HepG2 (cell line): ENCODE measurements around the gene ANKS1B. TPM values are rescaled to one million over a fixed set of nuclear protein-coding genes. Genes with fewer than 3 reads are reported as not detected.

ENCODE experiments used
- ATAC-seq: fragments of 200-7000 bp; cut with Tn5 transposase; 3 replicates; pipeline ENCODE4 v1.9.1; 2020; ENCODE audit warnings: mild to moderate bottlenecking, moderate library complexity
- BruUV-seq: library from RNA; stranded (reverse); fragments of 400-500 nt; replicated peaks from 2 replicates; lab custom pipeline; 2021; lab: Mats Ljungman, UMichigan
- CTCF ChIA-PET: fragments of 300-600 bp; formaldehyde crosslinking; extraction: SDS; loops from one replicate; lab custom pipeline; 2021; ENCODE audit warnings: low total read pairs, inconsistent platforms, low intra/inter-chr PET ratio; lab: Yijun Ruan, JAX
- POLR2A ChIA-PET: fragments of 350-600 bp; sonication (Branson Sonifier 250); formaldehyde crosslinking; loops from one replicate; lab custom pipeline; 2020; ENCODE audit warnings: antibody characterized with exemption, inconsistent platforms; lab: Yijun Ruan, JAX
- DNase-seq: peaks from one replicate; pipeline ENCODE4 v3.0.0-alpha.2; 2015; ENCODE audit warnings: low spot score
- FAIRE-seq: peaks from 3 replicates; lab custom pipeline; 2011; peaks lifted over from hg19 to GRCh38; lab: Jason Lieb, UNC
- H2AFZ ChIP-seq: one replicate; pipeline ENCODE4 v1.6.1; 2011; ENCODE audit warnings: low read length, inconsistent platforms
- H3K27ac ChIP-seq: fragments of 300-600 bp; 3 replicates; pipeline ENCODE4 v1.8.0; 2011; ENCODE audit warnings: mixed run types, mild to moderate bottlenecking, mixed read lengths, low read length, inconsistent platforms; ENCODE audit not compliant: insufficient read depth; ENCODE audit errors: extremely low read length
- H3K27me3 ChIP-seq, 2 experiments: fragments of 200-600 bp in 1 of 2; 2 replicates in 1 of 2; 3 replicates in 1 of 2; pipeline versions ENCODE4 v1.6.0 to v1.8.0; 2011; ENCODE audit warnings: low read length in 2 of 2, mild to moderate bottlenecking in 2 of 2, moderate library complexity in 2 of 2, inconsistent platforms in 1 of 2; ENCODE audit not compliant: insufficient read depth in 2 of 2, control insufficient read depth in 1 of 2
- H3K36me3 ChIP-seq, 2 experiments: fragments of 200-600 bp in 1 of 2; replicated peaks in 1 of 2; 2 replicates in 1 of 2; 3 replicates in 1 of 2; pipeline versions ENCODE4 v1.5.1 to v1.8.0; 2011; ENCODE audit warnings: low read length in 2 of 2, inconsistent platforms in 1 of 2; ENCODE audit not compliant: insufficient read depth in 2 of 2, control insufficient read depth in 1 of 2
- H3K4me1 ChIP-seq: 2 replicates; pipeline ENCODE4 v1.5.1; 2012; ENCODE audit warnings: low read length, inconsistent platforms; ENCODE audit not compliant: insufficient read depth
- H3K4me2 ChIP-seq: 2 replicates; pipeline ENCODE4 v1.6.0; 2011; ENCODE audit warnings: low read depth, low read length, inconsistent platforms
- H3K4me3 ChIP-seq, 3 experiments: fragments of 200-600 bp in 1 of 3; sonication (generic), shearing (Covaris generic) in 1 of 3; replicated peaks in 1 of 3; 2 replicates each; pipeline ENCODE4 v1.5.1; 2011 to 2016; ENCODE audit warnings: low read length in 3 of 3, inconsistent platforms in 2 of 3, low read depth in 2 of 3, mild to moderate bottlenecking in 2 of 3, control low read depth in 1 of 3, mixed read lengths in 1 of 3; ENCODE audit not compliant: insufficient read depth in 1 of 3
- H3K79me2 ChIP-seq: one replicate; pipeline ENCODE4 v1.6.1; 2011; ENCODE audit warnings: low read length, inconsistent platforms; ENCODE audit not compliant: insufficient read depth
- H3K9ac ChIP-seq: 2 replicates; pipeline ENCODE4 v1.6.0; 2011; ENCODE audit warnings: mild to moderate bottlenecking, low read depth, low read length, inconsistent platforms; ENCODE audit not compliant: insufficient read depth
- H3K9me3 ChIP-seq: 2 replicates; pipeline ENCODE4 v1.5.1; 2012; ENCODE audit warnings: mild to moderate bottlenecking, low read length
- H4K20me1 ChIP-seq: 2 replicates; pipeline ENCODE4 v1.6.0; 2011; ENCODE audit warnings: inconsistent platforms, mild to moderate bottlenecking, low read length, moderate library complexity; ENCODE audit not compliant: insufficient read depth
- CBX1 ChIP-seq: IDR thresholded peaks from one replicate; pipeline ENCODE4 v1.6.1; 2016; ENCODE audit warnings: antibody characterized with exemption, low read depth
- CREBL2 ChIP-seq: sonication (generic); formaldehyde crosslinking; IDR thresholded peaks from 2 replicates; pipeline ENCODE4 v1.8.1; 2023; ENCODE audit warnings: missing genetic modification reagents, mild to moderate bottlenecking, borderline replicate concordance
- RBAK ChIP-seq: sonication (generic); formaldehyde crosslinking; IDR thresholded peaks from 2 replicates; pipeline ENCODE4 v1.5.1; 2020; ENCODE audit warnings: mild to moderate bottlenecking, missing genetic modification reagents
- TBL1XR1 ChIP-seq: fragments of 150-350 bp; IDR thresholded peaks from 2 replicates; pipeline ENCODE4 v1.6.1; 2014; ENCODE audit warnings: borderline replicate concordance, low read length; ENCODE audit not compliant: partially characterized antibody
- ZFP37 ChIP-seq: sonication (generic); formaldehyde crosslinking; IDR thresholded peaks from 2 replicates; pipeline ENCODE4 v1.4.0; 2020; ENCODE audit warnings: missing genetic modification reagents, borderline replicate concordance
- ZNF790 ChIP-seq: sonication (generic); formaldehyde crosslinking; IDR thresholded peaks from 2 replicates; pipeline ENCODE4 v1.8.0; 2022; ENCODE audit warnings: missing genetic modification reagents, mild to moderate bottlenecking, borderline replicate concordance
- WGBS: methylation state at CpG from one replicate; pipeline ENCODE4 v1.1.6; 2017; ENCODE audit warnings: low lambda C conversion rate; 5-methylcytosine and 5-hydroxymethylcytosine counted together
- in situ Hi-C: cut with HindIII; loops from 2 replicates; pipeline ENCODE4 v1.10.0; 2017; ENCODE audit warnings: low pct_unique_long_range_greater_than_20kb; ENCODE audit not compliant: extremely low pct_ligation_motif_present
- intact Hi-C: fragments of 100-400 bp; cut with micrococcal nuclease; formaldehyde crosslinking; loops from one replicate; pipeline ENCODE4 v1.10.0; 2022; ENCODE audit not compliant: unreplicated experiment
- polyA plus RNA-seq, 8 experiments: library from polyadenylated mRNA; depleted of rRNA in 3 of 8; stranded (reverse) in 7 of 8; unstranded in 1 of 8; fragments of >200 nt; fragmentation: Illumina TruSeq in 4 of 8; extraction: Trizol in 4 of 8; gene quantifications; 2 replicates each; pipeline versions ENCODE4 v1.2.1 to v1.2.3, GENCODE V29; 2011 to 2016; ENCODE audit warnings: low read depth in 4 of 8, missing spikeins in 1 of 8, mixed read lengths in 1 of 8; ENCODE audit not compliant: insufficient read depth in 1 of 8
- total RNA-seq, 5 experiments: library from RNA; depleted of rRNA; stranded (reverse); fragments of >200 nt; fragmentation: Illumina TruSeq; extraction: Trizol; gene quantifications; 2 replicates each; pipeline ENCODE4 v1.2.3, GENCODE V29; 2016; ENCODE audit warnings: low read depth in 1 of 5
- TF ChIP-seq, protein P1 (sequence below): sonication (generic); formaldehyde crosslinking; IDR thresholded peaks from 2 replicates; pipeline ENCODE4 v1.5.1; 2020; ENCODE audit warnings: mild to moderate bottlenecking, moderate library complexity, missing genetic modification reagents
- TF ChIP-seq, protein P2 (sequence below): IDR thresholded peaks from 2 replicates; pipeline ENCODE4 v1.6.1; 2016

The ANKS1B gene
- total and polyA plus RNA-seq, 2 of the 13 experiments (the other 11 are each of a cell fraction or from before 2014, with no cell fraction given), result 0.15 TPM; not detected in 1

DNA sequence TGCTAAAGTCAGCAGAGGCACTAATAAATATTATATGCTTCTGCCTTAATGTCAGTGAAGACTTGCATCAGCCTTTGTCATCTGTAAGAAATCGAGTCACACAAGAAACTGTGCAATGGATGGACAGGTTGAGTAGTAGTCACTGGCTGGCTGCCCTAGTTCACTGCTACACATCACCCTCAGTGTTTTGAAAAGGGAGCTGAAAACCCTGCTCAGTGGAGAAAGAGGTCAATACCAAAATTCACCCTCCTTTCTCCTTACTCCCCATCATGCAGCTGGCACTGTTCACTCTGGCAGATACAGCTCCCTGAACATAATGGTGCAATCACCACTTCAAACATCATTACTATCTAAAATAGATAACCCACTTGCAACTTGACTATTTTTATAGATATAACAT, 6.6 kb downstream of the ANKS1B start:
- no peak for TF ChIP-seq CREBL2 (CRISPR knock-in tag)
- TF ChIP-seq ZFP37 (CRISPR knock-in tag), result no peak
- TF ChIP-seq TBL1XR1, result no peak
- TF ChIP-seq, protein P1, sequence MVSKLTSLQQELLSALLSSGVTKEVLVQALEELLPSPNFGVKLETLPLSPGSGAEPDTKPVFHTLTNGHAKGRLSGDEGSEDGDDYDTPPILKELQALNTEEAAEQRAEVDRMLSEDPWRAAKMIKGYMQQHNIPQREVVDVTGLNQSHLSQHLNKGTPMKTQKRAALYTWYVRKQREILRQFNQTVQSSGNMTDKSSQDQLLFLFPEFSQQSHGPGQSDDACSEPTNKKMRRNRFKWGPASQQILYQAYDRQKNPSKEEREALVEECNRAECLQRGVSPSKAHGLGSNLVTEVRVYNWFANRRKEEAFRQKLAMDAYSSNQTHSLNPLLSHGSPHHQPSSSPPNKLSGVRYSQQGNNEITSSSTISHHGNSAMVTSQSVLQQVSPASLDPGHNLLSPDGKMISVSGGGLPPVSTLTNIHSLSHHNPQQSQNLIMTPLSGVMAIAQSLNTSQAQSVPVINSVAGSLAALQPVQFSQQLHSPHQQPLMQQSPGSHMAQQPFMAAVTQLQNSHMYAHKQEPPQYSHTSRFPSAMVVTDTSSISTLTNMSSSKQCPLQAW (CRISPR knock-in tag), result no peak
- TF ChIP-seq, protein P2, sequence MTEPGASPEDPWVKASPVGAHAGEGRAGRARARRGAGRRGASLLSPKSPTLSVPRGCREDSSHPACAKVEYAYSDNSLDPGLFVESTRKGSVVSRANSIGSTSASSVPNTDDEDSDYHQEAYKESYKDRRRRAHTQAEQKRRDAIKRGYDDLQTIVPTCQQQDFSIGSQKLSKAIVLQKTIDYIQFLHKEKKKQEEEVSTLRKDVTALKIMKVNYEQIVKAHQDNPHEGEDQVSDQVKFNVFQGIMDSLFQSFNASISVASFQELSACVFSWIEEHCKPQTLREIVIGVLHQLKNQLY (CRISPR knock-in tag), result no peak
- no peak for TF ChIP-seq RBAK (CRISPR knock-in tag)
- no peak for TF ChIP-seq CBX1
- TF ChIP-seq ZNF790 (CRISPR knock-in tag), result no peak
- FAIRE-seq (no peak), ATAC-seq (no peak), DNase-seq (no peak)
- Histone ChIP-seq H3K4me2 (no peak overlapping the region), H3K4me3 (no peak overlapping the region), H4K20me1 (no peaks in the 10 kb centered on the region), H2AFZ (no peak overlapping the region), H3K4me1 (no peaks in the 10 kb centered on the region), H3K79me2 (no peaks in the 10 kb centered on the region), H3K9ac (no peak overlapping the region), H3K9me3 (no peaks in the 10 kb centered on the region), H3K27ac (no peak overlapping the region), H3K36me3 (no peaks in the 10 kb centered on the region), H3K27me3 (peaks cover 0 to 1% of the 10 kb centered on the region in 2 experiments; a peak in 1 of 5 replicates)
- in situ Hi-C loops, result no loop called here
- CTCF ChIA-PET, result no interaction called here
- no TSS peak for BruUV-seq
- POLR2A ChIA-PET, result no interaction called here
- 0% methylated on average over 1 of the region's 1 CpG for WGBS
- intact Hi-C loops, result no loop called here
